Colonic mucosa (tissue), 4 donors: ENCODE results near the gene RAMP3. TPM values are rescaled to one million over a fixed set of nuclear protein-coding genes. Genes with fewer than 3 reads are reported as not detected.

Experiments
- DNase-seq: peaks from one replicate; pipeline ENCODE4 v3.0.0-alpha.2; 2020
- H3K27ac ChIP-seq: fragments of 200-600 bp; one replicate; pipeline ENCODE4 v1.8.0; 2021
- H3K27me3 ChIP-seq: fragments of 200-600 bp; one replicate; pipeline ENCODE4 v1.8.0; 2021
- H3K36me3 ChIP-seq: fragments of 200-600 bp; one replicate; pipeline ENCODE4 v1.8.0; 2021
- H3K4me1 ChIP-seq: fragments of 200-600 bp; one replicate; pipeline ENCODE4 v1.8.0; 2021; ENCODE audit warnings: mild to moderate bottlenecking
- H3K4me3 ChIP-seq: fragments of 200-600 bp; one replicate; pipeline ENCODE4 v1.8.0; 2021
- H3K9ac ChIP-seq, 2 donors: one replicate each; pipeline ENCODE4 v1.7.0; 2013; ENCODE audit warnings: control low read depth in 2 of 2, low read depth in 2 of 2, low read length in 2 of 2
- H3K9me3 ChIP-seq: fragments of 200-600 bp; one replicate; pipeline ENCODE4 v1.8.0; 2021
- CTCF ChIP-seq: fragments of 200-600 bp; IDR thresholded peaks from one replicate; pipeline ENCODE4 v1.8.0; 2022; ENCODE audit warnings: antibody characterized with exemption, mild to moderate bottlenecking
- intact Hi-C: fragments of 100-400 bp; cut with DNase I; formaldehyde crosslinking; loops from one replicate; pipeline ENCODE4 v1.14.1; 2022
- total RNA-seq, 2 donors: library from RNA; stranded (reverse); fragmentation: NEBNext Ultra II Directional in 1 of 2; extraction: Animal tissue kit (Norgen Biotek cat#: 25700) in 1 of 2; gene quantifications; one replicate each; pipeline ENCODE4 v1.2.1, GENCODE V29; 2021
- donor health status: healthy.
- donor health status: DM: no; HTN: no; CAD: no.
- donor health status: DM: no; HTN: no; CAD: no.

The RAMP3 gene
- total RNA-seq, 2 donors from 2014 or later, result 7.2 to 8.5 TPM

- Histone ChIP-seq H3K4me3 (no peak overlapping the region), H3K36me3 (no peaks in the 10 kb centered on the region), H3K9ac (no peak overlapping the region), H3K27me3 (no peaks in the 10 kb centered on the region), H3K9me3 (no peaks in the 10 kb centered on the region), H3K27ac (no peak overlapping the region), H3K4me1 (no peaks in the 10 kb centered on the region)
- TF ChIP-seq CTCF, result no peak
- no peak for DNase-seq
- intact Hi-C loops, result loop anchor here (5.0 to 10.0 kb wide), 2 partner anchors 133 to 510 kb away; partner anchors contain the start of gene OGDH
Observed at GRCh38 chr7:45114926-45115325, 42.7 kb upstream of the RAMP3 start.

GRCh38 chr7:45116048-45116447, 41.5 kb upstream of the RAMP3 start:
- TF ChIP-seq CTCF, result no peak
- no peak for DNase-seq

GRCh38 chr7:45117582-45117981, 40.0 kb upstream of the RAMP3 start:
- H3K27ac ChIP-seq, result no peak overlapping the region
- TF ChIP-seq CTCF, result no peak
- no peak overlapping the region for H3K4me3 ChIP-seq
- intact Hi-C loops, result loop anchor here (5.0 to 10.0 kb wide), 2 partner anchors 135 to 513 kb away; partner anchors contain the start of gene OGDH
- no peaks in the 10 kb centered on the region for H3K4me1 ChIP-seq
- no peak overlapping the region for H3K9ac ChIP-seq
- no peaks in the 10 kb centered on the region for H3K9me3 ChIP-seq
- no peaks in the 10 kb centered on the region for H3K27me3 ChIP-seq
- no peak for DNase-seq
- no peaks in the 10 kb centered on the region for H3K36me3 ChIP-seq

More at GRCh38 chr7:45116048-45116447, 41.5 kb upstream of the RAMP3 start:
- intact Hi-C loops, result loop anchor here (5.0 to 10.0 kb wide), 2 partner anchors 134 to 511 kb away; partner anchors contain the start of gene OGDH
- Histone ChIP-seq H3K4me3 (no peak overlapping the region), H3K4me1 (no peaks in the 10 kb centered on the region), H3K27me3 (no peaks in the 10 kb centered on the region), H3K9ac (no peak overlapping the region), H3K9me3 (no peaks in the 10 kb centered on the region), H3K27ac (no peak overlapping the region), H3K36me3 (no peaks in the 10 kb centered on the region)

- Histone ChIP-seq H3K9me3 (no peaks in the 10 kb centered on the region), H3K4me3 (no peak overlapping the region), H3K27ac (no peak overlapping the region), H3K9ac (no peak overlapping the region), H3K36me3 (no peaks in the 10 kb centered on the region), H3K27me3 (no peaks in the 10 kb centered on the region), H3K4me1 (no peaks in the 10 kb centered on the region)
- TF ChIP-seq CTCF, result no peak
- intact Hi-C loops, result loop anchor here (5.0 to 10.0 kb wide), 2 partner anchors 136 to 513 kb away; partner anchors contain the start of gene OGDH
- DNase-seq, result no peak
Observed at GRCh38 chr7:45118292-45118691, 39.3 kb upstream of the RAMP3 start.

GRCh38 chr7:45118889-45119331, 38.7 kb upstream of the RAMP3 start:
- no peaks in the 10 kb centered on the region for H3K36me3 ChIP-seq
- H3K27me3 ChIP-seq, result no peaks in the 10 kb centered on the region
- H3K4me1 ChIP-seq, result no peaks in the 10 kb centered on the region
- no peak overlapping the region for H3K9ac ChIP-seq
- no peak for TF ChIP-seq CTCF
- no peak for DNase-seq
- intact Hi-C loops, result loop anchor here (5.0 to 10.0 kb wide), 2 partner anchors 137 to 514 kb away; partner anchors contain the start of gene OGDH
- H3K4me3 ChIP-seq, result no peak overlapping the region
- H3K9me3 ChIP-seq, result no peaks in the 10 kb centered on the region
- H3K27ac ChIP-seq, result no peak overlapping the region
